Measurements from ENCODE around the gene RDH5. TPM values are rescaled to one million over a fixed set of nuclear protein-coding genes. Genes with fewer than 3 reads are reported as not detected.
A peak's percentile ranks its signal among the peaks of the same experiment; 100 is the strongest.

RDH5 gene
- total RNA-seq, 1 donor from 2014 or later: 10.6 TPM

GRCh38 chr12:55699471-55700055 is 20.6 kb upstream of the RDH5 start:
- intact Hi-C loops (cut with DNase I): no loop called here
- DNase-seq (ENCODE audit: extremely low spot score in 2 of 2): no peak
- H3K36me3 ChIP-seq: no peaks in the 10 kb centered on the region
- no peak overlapping the region for H3K4me3 ChIP-seq
- peaks cover 4% of the 10 kb centered on the region for H3K4me1 ChIP-seq
- H3K9me3 ChIP-seq: no peaks in the 10 kb centered on the region
- no peak overlapping the region for H3K27ac ChIP-seq
- TF ChIP-seq POLR2AphosphoS5 (IDR thresholded peaks at IDR 0.05; ENCODE audit: insufficient read depth in 1 of 2, low read depth in 1 of 2) (no peak), POLR2A (IDR thresholded peaks at IDR 0.05) (no peak), CTCF (IDR thresholded peaks at IDR 0.05) (no peak)
- no peaks in the 10 kb centered on the region for H3K27me3 ChIP-seq

GRCh38 chr12:55700255-55701018 is 19.8 kb upstream of the RDH5 start:
- DNase-seq (ENCODE audit: extremely low spot score in 2 of 2): no peak
- H3K27ac ChIP-seq: no peak overlapping the region
- intact Hi-C loops (cut with DNase I): no loop called here
- H3K4me3 ChIP-seq: no peak overlapping the region
- TF ChIP-seq POLR2A (IDR thresholded peaks at IDR 0.05): no peak
- TF ChIP-seq CTCF (IDR thresholded peaks at IDR 0.05): no peak
- no peak for TF ChIP-seq POLR2AphosphoS5 (IDR thresholded peaks at IDR 0.05; ENCODE audit: insufficient read depth in 1 of 2, low read depth in 1 of 2)
- H3K36me3 ChIP-seq: no peaks in the 10 kb centered on the region
- H3K4me1 ChIP-seq: peaks cover 4% of the 10 kb centered on the region
- no peaks in the 10 kb centered on the region for H3K27me3 ChIP-seq
- H3K9me3 ChIP-seq: no peaks in the 10 kb centered on the region

- no peak overlapping the region for H3K27ac ChIP-seq
- no peak for DNase-seq (ENCODE audit: extremely low spot score in 2 of 2)
- H3K4me1 ChIP-seq: peaks cover 11% of the 10 kb centered on the region
- intact Hi-C loops (cut with DNase I): no loop called here
- no peaks in the 10 kb centered on the region for H3K27me3 ChIP-seq
- TF ChIP-seq CTCF (IDR thresholded peaks at IDR 0.05): no peak
- no peak for TF ChIP-seq POLR2AphosphoS5 (IDR thresholded peaks at IDR 0.05; ENCODE audit: insufficient read depth in 1 of 2, low read depth in 1 of 2)
- TF ChIP-seq POLR2A (IDR thresholded peaks at IDR 0.05): no peak
- no peak overlapping the region for H3K4me3 ChIP-seq
- no peaks in the 10 kb centered on the region for H3K9me3 ChIP-seq
- no peaks in the 10 kb centered on the region for H3K36me3 ChIP-seq
Observed at GRCh38 chr12:55702861-55703260, 17.3 kb upstream of the RDH5 start.

GRCh38 chr12:55703288-55703687 is 16.9 kb upstream of the RDH5 start:
- Histone ChIP-seq H3K4me3 (no peak overlapping the region), H3K27me3 (no peaks in the 10 kb centered on the region), H3K9me3 (no peaks in the 10 kb centered on the region), H3K36me3 (no peaks in the 10 kb centered on the region), H3K4me1 (peaks cover 16% of the 10 kb centered on the region), H3K27ac (peak overlapping the region; percentile 39)
- no peak for TF ChIP-seq POLR2AphosphoS5 (IDR thresholded peaks at IDR 0.05; ENCODE audit: insufficient read depth in 1 of 2, low read depth in 1 of 2)
- no peak for TF ChIP-seq CTCF (IDR thresholded peaks at IDR 0.05)
- no peak for TF ChIP-seq POLR2A (IDR thresholded peaks at IDR 0.05)
- DNase-seq (ENCODE audit: extremely low spot score in 2 of 2): no peak
- intact Hi-C loops (cut with DNase I): no loop called here

All from vagina (tissue), 2 donors.